GM18867 (cell line): ENCODE data around the gene SNED1.
"Not testable (repeated sequence)": the region's sequence is repeated elsewhere in the genome, so short reads cannot be mapped to it uniquely, and the experiment has no call there.

Experiments
- ATAC-seq: cut with Tn5 transposase; IDR thresholded peaks from one replicate; pipeline ENCODE4 v1.9.1; 2021; ENCODE audit warnings: mild to moderate bottlenecking, moderate library complexity; ENCODE audit not compliant: unreplicated experiment

Gene SNED1

DNA sequence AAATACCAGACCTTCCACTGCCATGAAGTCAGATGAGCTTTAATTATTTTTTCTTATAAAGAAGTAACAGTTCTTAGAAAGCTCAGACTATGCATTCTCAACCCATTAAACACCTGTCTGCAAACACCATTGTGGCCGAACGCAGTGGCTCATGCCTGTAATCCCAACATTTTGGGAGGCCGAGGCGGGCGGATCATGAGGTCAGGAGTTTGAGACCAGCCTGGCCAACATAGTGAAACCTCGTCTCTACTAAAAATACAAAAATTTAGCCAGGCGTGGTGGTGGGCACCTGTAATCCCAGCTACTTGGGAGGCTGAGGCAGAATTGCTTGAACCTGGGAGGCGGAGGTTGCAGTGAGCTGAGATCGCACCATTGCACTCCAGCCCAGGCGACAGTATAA is 106.2 kb downstream of the SNED1 start:
- ATAC-seq, result not testable (repeated sequence)

DNA sequence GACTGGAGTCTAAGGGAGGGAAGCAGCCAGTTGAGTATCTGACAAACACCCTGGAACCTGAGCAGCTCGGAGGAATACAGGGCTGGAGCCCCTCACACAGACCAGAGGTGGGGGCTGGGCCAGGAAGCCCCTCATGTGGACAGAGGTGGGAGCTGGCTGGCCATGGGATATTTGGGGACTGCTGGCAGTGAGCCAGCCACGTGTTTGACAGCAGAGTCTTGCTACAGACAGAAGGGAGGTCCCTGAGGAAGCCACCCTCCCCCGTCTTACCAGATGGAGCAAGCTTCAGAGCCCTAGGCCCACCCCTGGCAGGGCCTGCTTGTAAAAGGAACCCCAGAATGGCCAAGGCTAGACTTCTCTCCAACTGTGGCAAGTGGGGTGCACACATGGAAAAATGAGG is 107.2 kb downstream of the SNED1 start:
- no peak for ATAC-seq

DNA sequence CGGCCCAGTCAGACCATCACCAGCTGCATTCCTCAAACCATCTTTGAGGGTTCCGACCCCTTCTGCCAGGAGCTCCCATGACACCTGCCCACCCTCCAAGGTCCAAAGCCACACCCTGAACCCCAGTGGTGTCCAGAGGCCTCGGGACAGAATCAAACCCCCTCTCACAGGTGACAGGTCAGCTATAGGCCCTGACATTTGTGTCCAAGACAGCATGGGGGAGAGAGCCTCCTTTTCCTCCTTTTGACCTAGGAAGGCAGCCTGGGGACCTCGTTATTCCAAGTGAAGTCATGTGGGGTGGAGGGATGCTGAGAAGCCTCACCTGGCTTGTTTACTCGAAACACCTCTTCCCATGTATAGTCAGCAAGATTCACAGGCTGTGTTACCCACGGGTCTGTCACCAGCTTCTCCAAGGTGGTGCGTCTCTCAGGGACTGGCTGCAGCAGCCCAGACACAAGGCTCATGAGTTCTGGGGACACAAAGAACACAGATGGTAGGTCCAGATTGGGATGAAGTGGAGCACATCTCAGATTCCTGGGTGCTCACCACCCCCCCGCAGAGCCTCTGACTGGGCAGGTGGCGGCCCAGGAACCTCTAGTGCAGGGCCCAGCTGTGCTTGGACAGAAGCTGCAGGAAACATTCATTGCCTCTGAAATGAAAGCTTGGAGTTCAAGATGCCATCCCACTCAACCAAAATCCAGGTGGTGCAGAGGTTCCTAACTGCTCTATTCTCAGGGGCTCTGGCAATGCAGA is 108.8 kb downstream of the SNED1 start:
- no peak for ATAC-seq

DNA sequence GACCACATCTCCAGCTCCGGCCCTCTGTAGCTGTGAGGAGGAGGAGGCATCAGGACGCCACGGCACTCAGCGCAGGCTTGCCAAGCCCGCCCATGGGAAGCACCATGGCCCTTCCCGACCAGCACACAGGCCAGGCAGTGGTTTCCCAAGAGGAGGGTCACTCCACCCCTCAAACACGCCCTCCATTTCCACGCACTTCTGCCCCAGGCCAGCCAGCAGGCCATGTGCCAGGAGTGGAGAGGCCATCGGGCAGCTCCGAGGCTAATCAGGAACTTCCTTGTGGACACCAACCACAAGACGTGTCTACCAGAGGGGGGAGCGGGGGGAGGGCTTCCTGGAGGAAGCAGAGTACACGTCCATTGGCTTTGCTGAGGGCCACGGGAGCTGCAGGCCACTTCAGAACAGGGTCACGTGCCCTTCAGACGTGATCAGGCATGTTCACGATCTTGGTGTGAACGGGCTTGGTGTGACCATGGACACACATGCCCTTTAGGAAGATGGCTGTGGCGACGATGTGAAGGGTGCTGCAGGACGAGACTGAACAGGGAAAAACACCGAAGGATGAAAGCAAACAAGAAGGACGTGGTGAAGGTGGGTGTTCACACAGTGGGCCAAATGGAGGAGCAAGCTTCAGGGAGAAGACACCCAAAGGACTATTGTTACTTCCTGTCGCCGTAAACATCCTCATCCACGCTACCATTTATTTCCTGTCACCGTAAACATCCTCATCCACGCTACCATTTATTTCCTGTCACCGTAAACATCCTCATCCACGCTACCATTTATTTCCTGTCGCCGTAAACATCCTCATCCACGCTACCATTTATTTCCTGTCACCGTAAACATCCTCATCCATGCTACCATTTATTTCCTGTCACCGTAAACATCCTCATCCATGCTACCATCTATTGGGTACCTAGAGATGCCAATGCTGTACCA is 110.1 kb downstream of the SNED1 start:
- no peak for ATAC-seq

DNA sequence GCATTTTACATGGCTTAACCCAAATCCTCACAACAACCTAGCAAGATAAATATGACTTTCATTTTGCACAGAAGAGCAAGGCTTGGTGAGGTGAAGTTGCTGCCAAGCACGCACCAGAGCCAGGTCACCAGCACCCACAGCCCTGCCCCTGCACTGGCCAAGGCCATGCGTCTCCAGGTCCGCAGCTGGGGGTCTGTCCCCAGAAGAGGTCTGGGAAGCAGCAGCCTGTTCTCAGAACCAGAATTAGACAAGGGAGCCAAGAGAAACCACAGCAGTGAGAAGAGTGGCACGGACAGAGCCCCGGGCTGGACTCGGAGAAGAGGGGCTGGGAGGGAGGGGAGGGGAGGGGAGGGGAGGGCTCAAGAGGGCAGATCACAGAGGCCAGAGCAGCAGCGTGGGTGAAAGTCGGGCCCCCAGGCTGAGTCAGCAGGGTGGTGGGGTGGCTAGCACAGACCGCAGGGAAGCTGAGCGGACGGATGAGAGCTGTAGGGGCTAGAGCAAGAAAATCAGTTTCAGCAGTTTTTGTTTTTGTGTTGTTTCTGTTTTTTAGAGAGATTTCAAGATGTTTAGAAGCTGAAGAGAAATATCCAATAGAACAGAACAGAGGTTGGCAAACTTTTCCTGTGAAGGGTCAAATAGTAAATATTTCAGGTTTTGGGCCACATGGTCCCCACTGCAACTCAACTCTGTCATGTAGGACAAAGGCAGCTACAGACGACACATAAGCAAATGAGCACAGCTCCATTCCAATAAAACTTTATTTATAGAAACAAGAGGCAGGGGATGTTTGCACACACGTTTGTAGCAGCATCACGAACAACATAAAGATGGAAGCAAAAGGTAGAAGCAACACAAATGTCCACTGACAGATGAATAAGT is 111.0 kb downstream of the SNED1 start:
- no peak for ATAC-seq

DNA sequence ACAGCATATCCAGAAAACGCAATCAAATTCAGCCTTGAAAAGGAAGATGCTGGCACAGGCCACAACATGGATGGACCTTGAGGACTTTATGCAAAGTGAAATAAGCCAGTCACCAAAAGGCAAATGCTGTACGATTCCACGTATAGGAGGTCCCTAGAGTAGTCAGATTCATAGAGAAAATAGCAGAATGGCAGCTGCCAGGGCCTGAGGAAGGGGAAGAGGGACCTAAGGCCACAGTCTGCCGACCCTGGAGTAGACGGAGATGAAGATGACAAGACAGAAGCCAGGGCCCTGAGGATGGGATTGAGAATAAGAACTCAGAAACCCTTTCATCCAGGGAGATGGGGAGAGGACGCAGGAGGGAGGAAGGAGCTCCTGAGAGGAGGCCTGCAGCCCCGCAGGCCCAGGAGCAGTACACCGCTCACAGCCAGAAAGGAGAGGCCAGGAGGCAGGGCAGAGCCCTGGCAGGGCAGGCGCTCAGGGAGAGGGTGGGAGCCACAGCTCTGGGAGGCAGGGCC is 111.7 kb downstream of the SNED1 start:
- ATAC-seq, result no peak

DNA sequence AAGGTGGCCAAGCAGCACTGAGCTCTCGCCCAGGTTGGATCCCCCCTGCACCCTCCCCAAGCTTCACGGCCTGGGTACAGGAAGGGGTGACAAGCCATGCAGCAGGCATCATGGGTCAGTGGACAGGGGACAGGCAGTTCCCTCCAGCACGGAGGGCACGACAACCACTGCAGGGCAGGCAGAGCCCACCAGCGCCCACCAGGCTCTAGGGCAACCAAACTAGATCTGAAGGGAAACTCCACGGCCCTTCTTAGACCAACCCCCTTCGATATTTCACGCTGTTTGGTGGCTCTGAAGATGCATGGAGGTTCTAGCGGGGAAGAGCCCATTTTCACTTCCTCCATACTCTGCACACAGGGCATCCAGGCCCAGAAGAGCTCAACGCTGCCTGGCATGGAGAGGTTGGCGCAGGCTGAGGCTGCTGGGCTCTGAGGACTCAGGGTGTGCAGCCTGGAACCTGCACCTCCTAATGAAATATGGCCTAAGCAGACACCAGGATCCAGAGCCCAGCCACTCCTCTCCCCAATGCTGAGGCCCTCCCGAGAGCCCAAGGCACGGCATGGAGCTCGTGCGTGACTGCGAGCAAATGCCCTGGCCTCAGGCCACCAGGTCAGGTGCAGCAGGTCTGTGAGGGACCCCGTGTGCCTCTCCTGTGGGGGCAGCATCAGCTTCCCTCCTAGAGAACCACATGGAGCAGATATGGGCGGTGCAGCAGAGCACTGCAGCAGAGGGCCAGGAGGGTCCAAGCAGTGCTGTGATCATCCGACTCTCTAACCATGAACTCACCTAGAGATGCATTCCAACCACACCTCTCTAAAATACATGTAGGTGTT is 112.4 kb downstream of the SNED1 start:
- no peak for ATAC-seq

DNA sequence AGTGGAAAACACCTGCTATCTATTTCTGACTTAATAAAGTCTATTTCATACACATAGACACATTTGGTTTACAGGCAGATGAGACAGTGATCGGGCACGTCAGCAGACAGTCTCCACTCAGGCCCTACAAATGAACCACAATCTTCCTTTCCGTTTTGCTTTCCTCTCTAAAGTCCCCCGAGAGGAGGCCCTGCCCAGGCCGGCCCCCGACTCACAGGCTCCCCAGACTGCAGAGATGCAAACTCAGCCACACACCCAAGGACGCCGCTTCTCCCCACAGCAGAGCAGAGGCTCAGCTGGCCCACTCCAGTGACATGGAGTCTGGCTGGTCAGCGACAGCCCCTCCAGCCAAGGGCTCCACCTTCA is 113.0 kb downstream of the SNED1 start:
- no peak for ATAC-seq

DNA sequence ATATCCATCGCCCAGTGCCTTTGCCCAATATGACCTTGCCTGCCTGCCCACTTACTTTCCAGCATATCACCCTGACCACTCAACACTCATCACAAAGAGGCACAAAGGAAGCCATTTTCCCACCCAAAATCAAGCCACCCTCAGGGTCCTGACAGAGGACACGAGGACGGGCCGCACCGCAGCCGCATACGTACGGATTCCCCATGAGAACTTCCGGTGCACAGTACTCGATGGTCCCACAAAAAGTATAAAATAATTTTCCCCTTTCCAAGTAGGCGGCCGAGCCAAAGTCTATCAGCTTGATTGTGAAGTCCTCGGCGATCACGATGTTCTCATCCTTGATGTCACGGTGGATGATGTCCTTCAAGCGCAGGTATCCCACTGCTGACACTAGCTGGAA is 113.6 kb downstream of the SNED1 start:
- no peak for ATAC-seq

DNA sequence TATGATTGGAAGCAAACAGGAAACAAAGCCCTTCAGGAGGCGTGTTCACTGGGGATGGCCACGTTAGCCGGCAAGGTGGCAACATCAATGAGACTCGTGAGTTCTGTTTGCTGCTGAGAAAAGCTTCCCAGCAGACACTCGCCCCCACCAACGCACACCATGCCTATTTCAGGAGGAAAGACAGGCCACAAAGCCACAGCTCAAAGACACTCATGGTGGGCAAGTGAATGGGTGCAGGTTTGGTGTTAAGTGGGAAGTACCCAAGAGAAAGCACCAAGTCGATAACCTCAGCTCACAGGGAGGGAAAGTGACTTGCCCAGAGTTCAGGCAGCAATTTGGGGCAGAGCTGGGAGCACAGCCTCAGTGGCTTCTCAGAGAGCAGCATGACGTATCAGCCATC is 114.2 kb downstream of the SNED1 start:
- ATAC-seq, result no peak

DNA sequence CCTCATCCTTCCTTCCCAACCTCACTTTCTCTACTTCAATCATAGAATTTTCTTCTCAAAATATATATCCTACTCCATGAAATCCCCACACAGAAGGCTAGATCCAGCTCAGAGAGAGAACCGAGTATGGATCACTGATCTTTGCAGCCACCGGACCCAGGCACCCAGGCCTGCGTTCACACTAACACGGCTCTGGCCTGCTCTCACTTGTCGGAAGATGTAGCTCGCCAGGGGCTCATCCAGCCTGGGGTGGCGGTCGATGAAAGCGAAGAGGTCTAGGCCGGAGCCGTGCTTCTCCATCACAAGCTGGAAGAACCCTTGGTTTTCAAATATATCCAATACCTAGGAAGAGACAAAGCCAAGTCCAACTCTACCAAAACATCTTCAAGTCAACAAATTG is 116.4 kb downstream of the SNED1 start:
- no peak for ATAC-seq

DNA sequence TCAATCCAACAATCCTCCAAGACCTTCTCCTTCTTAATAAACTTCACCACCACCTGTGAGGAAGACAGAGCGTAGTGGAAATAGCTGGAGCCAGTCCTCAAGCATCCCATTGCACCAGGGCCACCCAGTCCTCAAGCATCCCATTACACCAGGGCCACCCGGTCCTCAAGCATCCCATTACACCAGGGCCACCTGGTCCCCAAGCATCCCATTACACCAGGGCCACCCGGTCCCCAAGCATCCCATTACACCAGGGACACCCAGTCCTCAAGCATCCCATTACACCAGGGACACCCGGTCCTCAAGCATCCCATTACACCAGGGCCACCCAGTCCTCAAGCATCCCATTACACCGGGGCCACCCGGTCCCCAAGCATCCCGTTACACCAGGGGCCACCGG is 116.9 kb downstream of the SNED1 start:
- no peak for ATAC-seq

DNA sequence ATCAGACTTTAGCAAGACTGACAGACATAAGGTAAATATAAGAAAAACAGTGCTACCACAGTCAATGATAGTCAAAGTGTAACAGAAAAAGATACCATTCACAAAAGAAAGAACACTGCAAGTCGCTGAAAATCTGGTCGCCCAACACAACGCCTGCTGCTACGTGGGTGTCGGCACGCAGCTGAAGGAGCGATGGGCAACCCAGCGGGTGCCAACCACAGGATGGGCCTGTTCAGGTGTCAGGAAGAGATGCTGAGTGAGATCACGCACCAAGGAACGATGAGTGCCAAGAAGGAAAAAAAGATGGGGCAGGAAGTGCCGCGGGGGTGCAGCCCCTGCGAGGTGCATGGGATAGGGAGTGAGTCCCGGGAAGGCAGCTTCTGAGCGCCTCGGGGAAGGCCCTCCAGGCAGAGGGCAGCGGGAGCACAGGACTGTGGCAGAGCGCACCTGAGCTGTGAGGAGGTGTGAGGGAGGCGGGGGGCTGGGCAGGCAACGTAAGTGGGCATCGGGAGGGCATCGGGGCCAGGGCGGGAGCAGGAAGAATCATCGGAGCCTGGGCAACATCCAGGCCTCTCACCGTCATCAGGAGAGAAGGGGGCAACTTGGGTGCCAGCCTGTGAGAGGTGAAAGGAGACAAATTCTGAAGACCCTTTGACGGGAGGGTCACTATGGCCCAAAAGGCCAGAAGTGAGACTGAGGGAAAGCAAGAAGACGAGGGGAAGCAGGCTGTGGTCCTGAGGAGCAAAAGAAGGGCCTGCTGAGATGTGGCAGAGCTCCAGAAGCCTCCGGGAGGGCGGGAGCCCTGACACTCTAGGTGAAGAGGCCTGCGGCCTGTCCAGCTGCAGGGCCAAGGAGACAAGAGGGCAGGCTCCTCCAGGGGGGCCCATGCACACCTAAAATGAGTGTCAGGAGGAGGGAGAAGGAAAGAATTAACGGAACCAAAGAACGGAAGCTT is 118.5 kb downstream of the SNED1 start:
- no peak for ATAC-seq

DNA sequence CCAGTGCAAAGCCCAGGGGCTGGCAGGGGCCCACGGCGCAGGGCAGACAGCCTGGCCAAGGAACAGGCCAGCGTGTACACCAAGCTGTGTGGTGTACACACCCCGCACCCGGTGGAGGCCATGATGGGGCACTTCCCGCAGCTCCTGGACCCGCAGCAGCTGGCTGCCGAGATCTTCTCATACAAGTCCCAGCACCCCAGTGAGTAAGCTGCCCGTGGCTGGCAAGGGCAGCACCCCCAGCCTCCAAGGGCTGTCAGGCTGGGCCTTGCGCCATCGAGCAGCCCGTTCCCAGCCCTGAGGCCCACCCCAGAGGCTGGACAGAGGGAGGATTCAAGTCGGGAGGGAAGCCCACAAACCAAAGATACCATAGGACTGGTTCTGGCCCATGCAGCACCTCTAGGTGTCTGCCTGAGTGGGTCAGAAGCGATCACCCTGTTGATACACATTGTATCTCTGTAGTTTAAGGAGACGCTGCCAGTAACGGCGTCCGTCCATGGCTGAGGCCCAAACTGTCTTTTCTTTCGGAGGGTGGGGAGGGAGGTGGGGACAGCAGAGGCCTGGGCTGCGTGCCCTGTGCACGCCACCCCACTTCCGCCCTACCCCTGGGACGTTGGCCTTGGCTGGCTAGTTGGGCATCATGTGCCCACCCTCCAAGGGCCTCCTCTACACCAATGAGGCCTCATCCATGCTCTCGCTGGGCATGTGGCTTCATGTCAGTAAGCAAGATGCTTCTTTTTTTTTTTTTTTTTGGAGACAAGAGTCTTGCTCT is 120.5 kb downstream of the SNED1 start:
- ATAC-seq, result no peak

DNA sequence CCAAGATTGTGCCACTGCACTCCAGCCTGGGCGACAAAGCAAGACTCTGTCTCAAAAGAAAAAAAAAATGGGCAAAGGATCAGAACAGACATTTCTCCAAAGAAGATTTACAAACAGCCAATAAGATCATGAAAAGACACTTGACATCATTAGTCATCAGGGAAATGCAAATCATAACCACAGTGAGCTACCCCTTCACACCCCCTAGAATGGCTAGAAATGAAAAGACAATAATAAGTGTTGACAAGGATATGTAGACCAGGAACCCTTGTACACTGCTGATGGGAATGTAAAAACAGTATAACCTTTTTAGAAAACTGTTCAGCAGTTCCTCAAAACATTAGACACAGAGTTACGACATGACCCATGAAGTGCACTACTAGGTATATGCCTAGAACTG is 122.0 kb downstream of the SNED1 start:
- ATAC-seq, result no peak

DNA sequence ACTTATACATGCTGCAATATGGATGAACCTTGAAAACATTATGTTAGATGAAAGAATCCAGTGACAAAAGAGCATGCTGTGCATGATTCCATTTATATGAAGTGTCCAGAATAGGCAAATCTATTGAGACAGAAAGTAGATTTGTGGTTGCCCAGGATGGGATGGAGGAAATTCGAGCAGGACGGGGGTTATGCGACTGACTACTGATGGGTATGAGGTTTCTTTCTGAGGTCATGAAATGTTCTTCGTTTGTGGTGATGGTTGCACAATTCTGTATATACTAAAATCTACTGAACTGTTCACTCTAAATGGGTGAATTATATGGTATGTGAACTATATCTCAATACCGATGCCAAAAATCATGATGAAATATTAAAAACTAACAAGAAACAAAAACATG is 122.6 kb downstream of the SNED1 start:
- ATAC-seq, result no peak

DNA sequence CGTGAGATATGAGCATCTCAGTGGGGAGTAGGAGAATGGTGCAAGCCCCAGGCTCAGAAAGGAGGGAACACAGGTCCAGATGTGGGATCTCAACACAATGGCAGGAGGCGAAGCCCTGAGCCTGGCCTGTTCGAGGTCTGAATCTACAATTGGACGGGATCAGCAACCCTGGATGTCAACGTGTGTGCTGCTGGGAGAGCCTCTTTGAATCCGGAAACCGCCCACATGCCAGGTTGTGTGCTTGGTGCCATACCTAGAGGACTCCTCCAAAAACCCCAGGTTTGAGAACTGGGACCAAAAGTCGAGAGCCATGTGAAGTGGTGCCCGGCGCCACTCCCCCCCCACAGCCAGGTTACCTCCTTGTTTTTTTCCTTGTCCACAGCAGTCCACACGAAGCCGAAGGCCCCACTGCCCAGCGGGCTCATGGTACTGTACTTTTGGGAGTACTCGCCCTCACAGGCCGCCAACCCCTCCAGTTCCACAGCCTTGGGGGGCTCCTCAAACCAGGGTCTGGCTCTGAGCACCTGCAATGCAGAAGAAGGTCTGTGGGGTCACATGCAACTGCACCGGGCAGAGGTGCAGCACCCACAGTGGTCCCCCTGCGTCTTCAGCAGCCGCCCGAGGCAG is 124.1 kb downstream of the SNED1 start:
- no peak for ATAC-seq
